Measurements from ENCODE around the gene PTGFR.
A peak's percentile ranks its signal among the peaks of the same experiment; 100 is the strongest.

Gene PTGFR

DNA sequence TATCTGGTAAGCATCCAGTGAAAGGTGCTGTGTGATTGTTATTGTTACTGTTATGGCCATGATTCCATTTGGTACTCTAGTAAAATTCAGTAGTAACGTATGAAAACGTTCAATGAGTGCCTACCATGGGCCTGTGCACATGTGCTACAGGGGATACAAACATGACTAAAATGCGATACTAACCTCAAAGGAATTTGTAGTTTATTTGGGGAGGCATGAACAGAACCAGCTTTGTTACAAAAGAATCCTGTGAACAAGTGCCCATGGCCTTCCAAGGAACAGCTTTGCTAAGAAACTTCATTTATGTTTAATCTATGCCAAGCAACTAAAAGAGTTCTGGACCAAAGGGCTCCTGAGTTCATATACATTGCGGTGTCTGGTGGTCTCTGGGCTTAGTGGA is 28.7 kb downstream of the PTGFR start:
- H3K4me3 ChIP-seq (ENCODE audit: low read length), result no peak overlapping the region
- peak; percentile 73 for DNase-seq (ENCODE audit: low read depth)
- TF ChIP-seq, protein P1, sequence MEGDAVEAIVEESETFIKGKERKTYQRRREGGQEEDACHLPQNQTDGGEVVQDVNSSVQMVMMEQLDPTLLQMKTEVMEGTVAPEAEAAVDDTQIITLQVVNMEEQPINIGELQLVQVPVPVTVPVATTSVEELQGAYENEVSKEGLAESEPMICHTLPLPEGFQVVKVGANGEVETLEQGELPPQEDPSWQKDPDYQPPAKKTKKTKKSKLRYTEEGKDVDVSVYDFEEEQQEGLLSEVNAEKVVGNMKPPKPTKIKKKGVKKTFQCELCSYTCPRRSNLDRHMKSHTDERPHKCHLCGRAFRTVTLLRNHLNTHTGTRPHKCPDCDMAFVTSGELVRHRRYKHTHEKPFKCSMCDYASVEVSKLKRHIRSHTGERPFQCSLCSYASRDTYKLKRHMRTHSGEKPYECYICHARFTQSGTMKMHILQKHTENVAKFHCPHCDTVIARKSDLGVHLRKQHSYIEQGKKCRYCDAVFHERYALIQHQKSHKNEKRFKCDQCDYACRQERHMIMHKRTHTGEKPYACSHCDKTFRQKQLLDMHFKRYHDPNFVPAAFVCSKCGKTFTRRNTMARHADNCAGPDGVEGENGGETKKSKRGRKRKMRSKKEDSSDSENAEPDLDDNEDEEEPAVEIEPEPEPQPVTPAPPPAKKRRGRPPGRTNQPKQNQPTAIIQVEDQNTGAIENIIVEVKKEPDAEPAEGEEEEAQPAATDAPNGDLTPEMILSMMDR (conservative IDR thresholded peaks at IDR 0.05; ENCODE audit: low read length), result no peak

DNA sequence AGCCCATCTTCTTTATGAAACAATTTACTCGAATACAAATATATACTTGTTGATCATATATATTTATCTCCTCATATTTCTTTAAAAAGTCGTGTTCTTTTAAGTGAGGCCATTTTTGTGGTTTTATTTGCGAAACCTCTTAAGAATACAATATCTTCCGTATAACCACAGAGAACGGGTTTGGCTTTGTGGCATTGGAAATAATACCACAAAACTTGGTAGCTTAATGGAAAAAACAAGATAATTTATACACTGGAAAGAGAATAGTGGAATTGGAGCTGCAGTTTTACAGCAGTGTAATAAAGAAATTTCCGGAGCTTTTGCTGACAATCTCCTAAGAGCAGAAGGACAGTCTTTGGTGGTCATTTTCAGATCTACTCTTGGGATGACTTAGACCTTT is 29.4 kb downstream of the PTGFR start:
- TF ChIP-seq, protein P1 (conservative IDR thresholded peaks at IDR 0.05; ENCODE audit: low read length), result no peak
- H3K4me3 ChIP-seq (ENCODE audit: low read length), result no peak overlapping the region
- DNase-seq (ENCODE audit: low read depth), result no peak

DNA sequence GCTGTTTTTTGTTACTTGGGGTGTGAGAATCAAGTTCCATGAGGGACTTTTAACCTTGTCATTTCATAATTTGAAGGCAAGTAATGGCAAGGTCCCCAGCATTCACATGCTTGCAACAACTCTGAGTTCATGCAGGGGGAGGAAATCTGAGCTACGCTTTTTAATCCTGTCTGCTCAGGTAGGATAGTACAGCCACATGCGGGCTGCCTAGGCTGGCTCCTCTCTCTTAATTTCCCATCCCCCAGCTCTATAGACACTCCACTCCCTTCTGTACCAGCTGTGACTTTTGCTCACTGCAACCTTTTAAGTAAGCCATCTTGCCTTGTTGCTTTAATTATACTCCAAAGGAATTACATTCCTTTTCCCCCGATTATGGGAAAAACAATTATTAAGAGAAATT is 30.1 kb downstream of the PTGFR start:
- DNase-seq (ENCODE audit: low read depth), result no peak
- H3K4me3 ChIP-seq (ENCODE audit: low read length), result no peak overlapping the region
- TF ChIP-seq, protein P1 (conservative IDR thresholded peaks at IDR 0.05; ENCODE audit: low read length), result no peak

DNA sequence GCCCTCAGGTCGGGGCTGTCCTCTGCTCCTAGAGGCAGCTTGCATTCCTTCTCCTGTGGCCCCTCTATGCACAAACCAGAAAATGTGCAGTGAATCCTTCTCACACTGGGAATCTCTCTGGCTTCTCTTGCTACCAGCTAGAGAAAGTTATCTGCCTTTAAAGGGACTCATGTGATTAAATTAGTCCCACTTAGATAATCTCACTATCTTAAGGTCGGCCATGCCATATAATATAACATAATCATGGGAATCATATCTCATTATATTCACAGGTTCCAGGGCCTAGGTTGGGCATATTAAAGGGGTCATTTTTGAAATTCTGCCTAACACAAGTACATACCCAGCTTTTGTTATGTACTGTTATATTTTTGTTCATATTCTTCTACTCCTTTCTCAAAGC is 31.4 kb downstream of the PTGFR start:
- no peak for DNase-seq (ENCODE audit: low read depth)
- peak overlapping the region; percentile 25; the same call in 1 of the 2 replicates for H3K4me3 ChIP-seq (ENCODE audit: low read length)
- TF ChIP-seq, protein P1 (conservative IDR thresholded peaks at IDR 0.05; ENCODE audit: low read length), result no peak

- H3K4me3 ChIP-seq (ENCODE audit: low read length), result no peak overlapping the region
- TF ChIP-seq, protein P1 (conservative IDR thresholded peaks at IDR 0.05; ENCODE audit: low read length), result no peak
- DNase-seq (ENCODE audit: low read depth), result no peak
Observed at GRCh38 chr1:78526496-78526895, 35.7 kb downstream of the PTGFR start.

- TF ChIP-seq, protein P1 (conservative IDR thresholded peaks at IDR 0.05; ENCODE audit: low read length), result no peak
- no peak overlapping the region for H3K4me3 ChIP-seq (ENCODE audit: low read length)
- peak; percentile 27 for DNase-seq (ENCODE audit: low read depth)
Observed at GRCh38 chr1:78527706-78528105, 36.9 kb downstream of the PTGFR start.

DNA sequence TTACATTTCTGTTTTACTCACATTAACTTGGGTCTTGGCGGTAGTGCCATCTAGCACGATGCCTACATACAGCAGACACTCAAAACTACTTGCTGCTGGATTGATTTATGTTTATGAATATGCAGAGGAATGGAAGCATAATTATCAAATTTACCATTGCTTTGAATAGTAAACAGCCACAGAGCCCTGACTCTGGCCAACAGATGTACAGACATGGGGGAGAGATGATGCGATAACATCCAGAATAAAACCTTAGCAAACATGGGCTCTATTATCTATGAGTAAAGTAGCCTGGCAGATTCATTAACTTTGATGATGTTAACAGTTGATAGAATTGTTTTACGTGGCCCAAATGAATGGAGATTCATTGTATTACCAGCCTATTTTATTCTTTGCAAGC is 42.8 kb downstream of the PTGFR start:
- H3K4me3 ChIP-seq (ENCODE audit: low read length), result no peak overlapping the region
- no peak for DNase-seq (ENCODE audit: low read depth)
- TF ChIP-seq, protein P1 (conservative IDR thresholded peaks at IDR 0.05; ENCODE audit: low read length), result no peak
